EL (cell line): ENCODE measurements around the gene MAN2A1.

Source experiments
- DNase-seq: peaks from one replicate; pipeline ENCODE4 v3.0.0-alpha.2; 2016

The MAN2A1 gene

DNA sequence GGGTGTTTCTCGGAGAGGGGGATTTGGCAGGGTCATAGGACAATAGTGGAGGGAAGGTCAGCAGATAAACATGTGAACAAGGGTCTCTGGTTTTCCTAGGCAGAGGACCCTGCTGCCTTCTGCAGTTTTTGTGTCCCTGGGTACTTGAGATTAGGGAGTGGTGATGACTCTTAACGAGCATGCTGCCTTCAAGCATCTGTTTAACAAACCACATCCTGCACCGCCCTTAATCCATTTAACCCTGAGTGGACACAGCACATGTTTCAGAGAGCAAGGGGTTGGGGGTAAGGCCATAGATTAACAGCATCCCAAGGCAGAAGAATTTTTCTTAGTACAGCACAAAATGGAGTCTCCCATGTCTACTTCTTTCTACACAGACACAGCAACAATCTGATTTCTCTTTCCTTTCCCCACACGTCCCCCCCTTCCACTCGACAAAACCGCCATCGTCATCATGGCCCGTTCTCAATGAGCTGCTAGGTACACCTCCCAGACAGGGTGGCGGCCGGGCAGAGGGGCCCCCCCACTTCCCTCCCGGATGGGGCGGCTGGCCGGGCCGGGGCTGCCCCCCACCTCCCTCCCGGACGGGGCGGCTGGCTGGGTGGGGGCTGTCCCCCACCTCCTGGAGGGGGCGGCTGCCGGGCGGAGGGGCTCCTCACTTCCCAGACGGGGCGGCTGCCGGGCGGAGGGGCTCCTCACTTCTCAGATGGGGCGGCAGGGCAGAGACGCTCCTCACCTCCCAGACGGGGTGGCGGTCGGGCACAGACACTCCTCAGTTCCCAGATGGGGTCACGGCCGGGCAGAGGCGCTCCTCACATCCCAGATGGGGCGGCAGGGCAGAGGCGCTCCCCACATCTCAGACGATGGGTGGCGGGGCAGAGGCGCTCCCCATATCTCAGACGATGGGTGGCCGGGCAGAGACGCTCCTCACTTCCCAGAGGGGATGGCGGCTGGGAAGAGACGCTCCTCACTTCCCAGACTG, 142.8 kb downstream of the MAN2A1 start:
- DNase-seq, result peak; percentile 24

DNA sequence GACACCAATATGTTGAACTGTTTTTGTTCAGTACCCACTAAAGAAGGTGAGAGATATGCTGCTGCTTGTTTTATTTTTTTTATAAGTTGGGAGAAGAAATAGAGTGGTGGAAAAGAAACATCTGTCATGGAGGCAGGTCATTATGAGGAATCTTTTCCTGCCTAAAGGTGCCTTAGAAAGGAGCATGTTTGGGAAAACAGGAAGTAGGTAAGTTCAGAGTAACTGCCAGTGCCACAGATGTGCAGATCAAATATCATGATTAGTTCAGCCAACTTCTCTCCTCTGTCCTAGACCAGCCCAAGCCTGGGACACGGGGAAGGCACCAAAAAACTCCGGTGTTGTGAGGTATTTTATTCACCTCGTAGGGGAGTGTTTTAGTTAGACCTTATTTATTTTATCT, 144.2 kb downstream of the MAN2A1 start:
- DNase-seq, result no peak

DNA sequence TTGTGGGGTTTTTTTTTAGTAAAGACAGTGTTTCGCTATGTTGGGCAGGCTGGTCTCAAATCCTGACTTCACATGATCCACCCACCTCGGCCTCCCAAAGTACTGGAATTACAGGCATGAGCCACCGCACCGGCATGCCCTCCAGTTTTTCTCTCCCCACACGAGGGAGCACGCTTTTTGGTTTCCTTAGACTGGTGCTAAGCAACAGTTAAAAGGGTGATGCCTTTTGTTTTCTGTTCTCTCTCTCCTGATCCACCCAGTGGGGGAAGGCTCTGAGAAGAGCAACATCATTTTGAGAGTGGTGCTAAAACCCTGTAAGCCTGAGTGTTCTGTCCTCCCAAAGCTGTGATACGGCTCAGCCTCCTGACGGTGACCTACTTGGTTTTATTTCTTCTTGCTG, 146.6 kb downstream of the MAN2A1 start:
- DNase-seq, result no peak

GRCh38 chr5:109837231-109837861, 147.6 kb downstream of the MAN2A1 start:
- no peak for DNase-seq

DNA sequence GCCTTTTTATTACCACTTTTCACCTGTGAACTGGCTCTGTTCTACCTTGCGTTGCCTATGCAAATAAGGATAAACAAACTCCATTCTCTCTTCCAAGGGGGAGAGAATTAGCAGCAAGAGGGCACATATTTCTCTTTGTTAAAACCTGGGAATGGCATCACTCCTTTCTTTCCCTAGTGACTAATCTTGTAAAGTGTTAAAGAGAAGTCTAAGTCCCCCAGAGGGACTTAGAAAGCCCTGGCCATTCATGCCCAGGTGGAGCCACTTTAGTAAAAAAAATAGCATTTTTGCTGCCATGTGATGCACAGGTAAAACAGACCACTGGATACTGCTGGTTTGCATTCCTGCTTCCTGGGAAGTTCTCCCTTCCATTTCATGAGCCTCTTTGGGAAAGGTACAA, 148.4 kb downstream of the MAN2A1 start:
- no peak for DNase-seq

- no peak for DNase-seq
These were observed 154.4 kb downstream of the MAN2A1 start for GRCh38 chr5:109844148-109844547.

GRCh38 chr5:109844695-109845094, 155.0 kb downstream of the MAN2A1 start:
- peak; percentile 54 for DNase-seq

DNA sequence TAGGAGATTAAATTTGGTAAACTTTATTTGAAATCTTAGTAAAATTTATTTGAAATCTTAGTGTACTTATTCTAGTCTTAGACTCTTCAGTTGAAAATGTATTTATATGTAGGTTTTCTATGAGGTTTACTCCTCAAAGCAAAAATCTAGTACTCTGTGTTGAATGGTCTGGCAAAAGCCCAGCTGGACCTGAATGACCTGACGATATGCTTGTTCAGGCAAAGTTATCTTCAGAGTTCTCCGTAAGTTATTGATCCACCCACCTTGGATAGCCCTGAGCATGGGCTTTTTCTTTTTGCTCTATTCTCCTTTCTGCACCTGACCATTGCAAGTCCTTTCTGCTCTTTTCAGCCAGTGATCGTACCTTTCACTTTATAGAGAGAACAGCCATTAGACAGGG, 158.4 kb downstream of the MAN2A1 start:
- DNase-seq, result no peak

GRCh38 chr5:109849478-109850088, 159.9 kb downstream of the MAN2A1 start:
- no peak for DNase-seq

DNA sequence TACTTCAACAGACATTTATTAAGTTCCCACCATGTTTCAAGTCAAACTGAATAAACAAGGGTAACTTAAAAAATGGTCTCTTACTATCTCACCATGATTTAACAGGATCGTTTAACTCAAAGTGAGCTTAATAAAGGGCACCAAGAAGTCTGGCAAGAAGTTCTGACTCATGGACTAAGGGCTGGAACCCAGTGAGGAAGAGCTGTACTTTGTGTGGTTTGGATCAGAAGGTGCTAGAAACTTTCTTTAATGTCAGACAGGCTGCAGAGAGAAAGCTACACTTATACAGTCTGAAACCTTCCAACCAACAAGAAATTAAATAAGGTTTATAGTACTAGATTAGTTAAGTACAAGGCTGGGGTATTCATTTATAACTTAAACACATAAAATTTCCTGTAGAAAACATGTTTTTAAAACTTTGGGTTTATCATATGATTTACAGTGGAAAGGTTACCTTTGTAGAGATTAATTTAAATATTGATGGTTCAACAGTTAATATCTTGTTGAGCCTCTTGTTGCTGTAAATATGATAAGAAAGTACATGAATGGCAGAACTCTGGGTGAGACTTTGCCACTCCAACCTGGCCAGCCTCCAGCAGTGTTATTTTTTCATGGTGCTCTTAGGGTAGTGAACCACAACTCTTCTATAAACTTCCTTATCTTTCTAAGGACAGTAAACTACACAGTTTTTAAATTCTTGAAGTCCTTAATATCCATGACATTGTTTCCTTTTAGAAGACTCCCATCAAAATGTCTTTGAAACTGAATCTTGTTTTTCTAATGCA, 162.8 kb downstream of the MAN2A1 start:
- peak; percentile 20 for DNase-seq

GRCh38 chr5:109853377-109853776, 163.7 kb downstream of the MAN2A1 start:
- DNase-seq, result no peak

- DNase-seq, result no peak
These were observed 165.3 kb downstream of the MAN2A1 start for GRCh38 chr5:109855056-109855455.

- no peak for DNase-seq
These were observed 167.8 kb downstream of the MAN2A1 start for GRCh38 chr5:109857405-109858031.

- DNase-seq, result no peak
These were observed 169.8 kb downstream of the MAN2A1 start for GRCh38 chr5:109859537-109859936.

DNA sequence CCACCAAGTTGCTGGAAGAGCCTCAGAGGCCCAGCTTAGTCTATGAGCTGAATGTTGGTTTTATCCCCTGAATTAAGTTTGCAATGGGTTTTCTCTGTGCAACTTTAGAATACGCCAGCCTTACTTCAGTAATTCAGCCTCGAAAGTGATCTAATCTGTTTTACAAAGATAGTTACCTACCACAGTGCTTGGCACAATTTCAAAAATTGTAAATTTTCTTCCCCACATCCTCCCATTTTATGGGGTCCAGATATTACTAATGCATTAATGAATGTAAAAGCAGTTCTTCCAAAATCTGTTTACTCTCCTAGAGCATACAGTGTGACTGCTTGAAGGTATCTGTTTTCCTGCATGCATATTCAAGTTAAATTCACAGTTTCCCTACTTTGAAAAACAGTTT, 172.6 kb downstream of the MAN2A1 start:
- no peak for DNase-seq

DNA sequence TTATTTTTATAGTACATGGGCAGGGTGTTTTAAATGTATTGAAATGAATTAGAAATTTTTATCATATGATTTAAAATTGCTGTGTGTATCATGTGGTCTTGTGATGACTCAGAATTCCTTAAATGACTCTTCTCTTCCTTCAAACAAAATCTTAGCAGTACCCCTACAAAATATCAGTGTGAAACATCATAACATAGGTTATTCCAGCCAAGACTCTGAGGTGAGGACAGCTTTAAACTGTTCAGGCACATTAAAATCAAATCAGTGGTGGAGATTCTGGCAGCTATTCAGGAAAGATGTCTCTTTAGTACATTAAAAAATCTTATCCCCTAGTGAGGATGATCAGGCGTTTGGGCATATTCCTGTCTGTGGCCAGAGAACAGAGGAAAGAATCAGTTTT, 174.0 kb downstream of the MAN2A1 start:
- peak; percentile 42 for DNase-seq

- DNase-seq, result peak; percentile 89
These were observed 175.9 kb downstream of the MAN2A1 start for GRCh38 chr5:109865637-109866036.

DNA sequence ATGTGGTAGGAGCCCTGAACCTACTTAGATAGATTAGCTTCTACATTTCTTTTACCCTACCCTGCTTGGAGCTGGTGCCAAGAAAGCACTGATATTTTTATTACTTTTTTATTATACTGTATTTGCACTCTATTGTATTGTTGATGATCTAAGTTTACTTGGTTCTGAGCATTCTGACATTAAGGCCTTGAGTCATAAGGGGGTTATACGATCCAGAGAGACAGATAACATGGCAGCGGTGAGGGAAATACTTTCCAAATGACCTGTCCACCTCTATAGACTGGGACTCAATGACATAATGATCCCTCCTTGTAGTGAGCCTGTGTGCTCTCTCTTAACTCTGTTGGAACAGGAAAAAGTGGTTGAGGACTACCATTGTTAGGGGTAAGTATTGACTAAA, 176.3 kb downstream of the MAN2A1 start:
- DNase-seq, result peak; percentile 80

DNA sequence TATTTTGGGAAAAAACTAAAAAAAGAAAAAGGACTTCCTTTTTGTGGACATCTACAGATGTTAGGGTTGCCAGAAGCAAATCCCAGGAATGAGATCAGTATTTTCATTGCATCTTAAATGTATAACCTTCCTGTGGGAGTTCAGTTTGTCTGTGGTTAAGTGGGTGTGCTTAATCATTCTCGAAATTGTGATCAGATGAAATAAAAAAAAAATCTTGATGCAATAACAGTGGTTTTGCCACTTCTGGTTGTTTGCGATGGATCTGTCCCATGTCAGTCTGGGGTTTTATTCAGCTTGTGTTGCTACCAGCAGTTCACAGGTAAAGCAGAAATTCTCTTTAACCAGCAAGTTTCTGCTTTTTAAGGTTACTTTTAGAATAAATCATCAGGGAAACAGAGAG, 179.0 kb downstream of the MAN2A1 start:
- DNase-seq, result peak; percentile 54

GRCh38 chr5:109873687-109874086, 184.0 kb downstream of the MAN2A1 start:
- DNase-seq, result no peak

- DNase-seq, result no peak
These were observed 184.4 kb downstream of the MAN2A1 start for GRCh38 chr5:109874108-109874507.

GRCh38 chr5:109876030-109876725, 186.5 kb downstream of the MAN2A1 start:
- no peak for DNase-seq
